Caki2 (cell line): ENCODE measurements around the gene CNBD2. TPM values are rescaled to one million over a fixed set of nuclear protein-coding genes. Genes with fewer than 3 reads are reported as not detected.
"Not testable (repeated sequence)": the region's sequence is repeated elsewhere in the genome, so short reads cannot be mapped to it uniquely, and the experiment has no call there.

Source experiments
- DNase-seq: peaks from one replicate; pipeline ENCODE4 v3.0.0-alpha.2; 2015; ENCODE audit warnings: low read depth
- in situ Hi-C: cut with HindIII; loops from 2 replicates; pipeline ENCODE4 v1.10.0; 2016; ENCODE audit warnings: low sequenced_read_pairs, low pct_unique_long_range_greater_than_20kb, mixed read lengths
- total RNA-seq: library from RNA; depleted of rRNA; stranded (reverse); fragments of >200 nt; shearing (Covaris generic); gene quantifications from 2 replicates; pipeline ENCODE4 v1.2.3, GENCODE V29; 2014; ENCODE audit warnings: low replicate concordance

The CNBD2 gene
- total RNA-seq, 1 experiment from 2014 or later = 6.8 TPM

GRCh38 chr20:36008461-36009035 is 40.2 kb downstream of the CNBD2 start:
- no peak for DNase-seq
- in situ Hi-C loops = no loop called here

GRCh38 chr20:36010076-36010475 is 41.7 kb downstream of the CNBD2 start:
- in situ Hi-C loops = no loop called here
- no peak for DNase-seq

GRCh38 chr20:36010825-36011224 is 42.4 kb downstream of the CNBD2 start:
- no peak for DNase-seq
- in situ Hi-C loops = no loop called here

GRCh38 chr20:36015806-36016403 is 47.5 kb downstream of the CNBD2 start:
- in situ Hi-C loops = no loop called here
- DNase-seq = no peak

GRCh38 chr20:36017048-36017951 is 48.9 kb downstream of the CNBD2 start:
- in situ Hi-C loops = no loop called here
- DNase-seq = peak; percentile 98

GRCh38 chr20:36018208-36018988 is 50.0 kb downstream of the CNBD2 start:
- DNase-seq = peak; percentile 46

GRCh38 chr20:36026131-36026530 is 57.7 kb downstream of the CNBD2 start:
- DNase-seq, in situ Hi-C loops: not testable (repeated sequence)

More at GRCh38 chr20:36018208-36018988, 50.0 kb downstream of the CNBD2 start:
- in situ Hi-C loops = no loop called here

- in situ Hi-C loops = no loop called here
- no peak for DNase-seq
Observed at GRCh38 chr20:36028106-36028808, 59.9 kb downstream of the CNBD2 start.

- DNase-seq = no peak
- in situ Hi-C loops = no loop called here
Observed at GRCh38 chr20:36030149-36030548, 61.8 kb downstream of the CNBD2 start.

GRCh38 chr20:36031806-36032205 is 63.4 kb downstream of the CNBD2 start:
- in situ Hi-C loops = no loop called here
- DNase-seq = no peak

GRCh38 chr20:36034875-36035274 is 66.5 kb downstream of the CNBD2 start:
- no peak for DNase-seq
- in situ Hi-C loops = no loop called here

- DNase-seq = peak; percentile 26
- in situ Hi-C loops = no loop called here
Observed at GRCh38 chr20:36035745-36036144, 67.4 kb downstream of the CNBD2 start.

GRCh38 chr20:36036688-36037087 is 68.3 kb downstream of the CNBD2 start:
- no peak for DNase-seq
- in situ Hi-C loops = no loop called here

- in situ Hi-C loops = no loop called here
Observed at GRCh38 chr20:36040571-36040970, 72.2 kb downstream of the CNBD2 start.

GRCh38 chr20:36043441-36043840 is 75.1 kb downstream of the CNBD2 start:
- in situ Hi-C loops = no loop called here
- no peak for DNase-seq

More at GRCh38 chr20:36040571-36040970, 72.2 kb downstream of the CNBD2 start:
- DNase-seq = no peak

- DNase-seq = no peak
- in situ Hi-C loops = no loop called here
Observed at GRCh38 chr20:36043892-36044515, 75.6 kb downstream of the CNBD2 start.

GRCh38 chr20:36045373-36045714 is 77.0 kb downstream of the CNBD2 start:
- DNase-seq = no peak
- in situ Hi-C loops = no loop called here
